Articular chondrocyte of knee joint (primary cell): ENCODE data around the gene DDX46. TPM values are rescaled to one million over a fixed set of nuclear protein-coding genes. Genes with fewer than 3 reads are reported as not detected.

Experiments
- small RNA-seq: library from RNA; depleted of rRNA; stranded (forward); fragments of <200 nt; gene quantifications from one replicate; pipeline ENCODE3, GENCODE V24; 2012
- total RNA-seq: library from RNA; depleted of rRNA; stranded (reverse); fragments of >200 nt; gene quantifications from 2 replicates; pipeline ENCODE4 v1.2.3, GENCODE V29; 2012

DDX46 gene, protein sequence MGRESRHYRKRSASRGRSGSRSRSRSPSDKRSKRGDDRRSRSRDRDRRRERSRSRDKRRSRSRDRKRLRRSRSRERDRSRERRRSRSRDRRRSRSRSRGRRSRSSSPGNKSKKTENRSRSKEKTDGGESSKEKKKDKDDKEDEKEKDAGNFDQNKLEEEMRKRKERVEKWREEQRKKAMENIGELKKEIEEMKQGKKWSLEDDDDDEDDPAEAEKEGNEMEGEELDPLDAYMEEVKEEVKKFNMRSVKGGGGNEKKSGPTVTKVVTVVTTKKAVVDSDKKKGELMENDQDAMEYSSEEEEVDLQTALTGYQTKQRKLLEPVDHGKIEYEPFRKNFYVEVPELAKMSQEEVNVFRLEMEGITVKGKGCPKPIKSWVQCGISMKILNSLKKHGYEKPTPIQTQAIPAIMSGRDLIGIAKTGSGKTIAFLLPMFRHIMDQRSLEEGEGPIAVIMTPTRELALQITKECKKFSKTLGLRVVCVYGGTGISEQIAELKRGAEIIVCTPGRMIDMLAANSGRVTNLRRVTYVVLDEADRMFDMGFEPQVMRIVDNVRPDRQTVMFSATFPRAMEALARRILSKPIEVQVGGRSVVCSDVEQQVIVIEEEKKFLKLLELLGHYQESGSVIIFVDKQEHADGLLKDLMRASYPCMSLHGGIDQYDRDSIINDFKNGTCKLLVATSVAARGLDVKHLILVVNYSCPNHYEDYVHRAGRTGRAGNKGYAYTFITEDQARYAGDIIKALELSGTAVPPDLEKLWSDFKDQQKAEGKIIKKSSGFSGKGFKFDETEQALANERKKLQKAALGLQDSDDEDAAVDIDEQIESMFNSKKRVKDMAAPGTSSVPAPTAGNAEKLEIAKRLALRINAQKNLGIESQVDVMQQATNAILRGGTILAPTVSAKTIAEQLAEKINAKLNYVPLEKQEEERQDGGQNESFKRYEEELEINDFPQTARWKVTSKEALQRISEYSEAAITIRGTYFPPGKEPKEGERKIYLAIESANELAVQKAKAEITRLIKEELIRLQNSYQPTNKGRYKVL
- total RNA-seq = 29.4 and 32.0 TPM in 2 replicates

DNA sequence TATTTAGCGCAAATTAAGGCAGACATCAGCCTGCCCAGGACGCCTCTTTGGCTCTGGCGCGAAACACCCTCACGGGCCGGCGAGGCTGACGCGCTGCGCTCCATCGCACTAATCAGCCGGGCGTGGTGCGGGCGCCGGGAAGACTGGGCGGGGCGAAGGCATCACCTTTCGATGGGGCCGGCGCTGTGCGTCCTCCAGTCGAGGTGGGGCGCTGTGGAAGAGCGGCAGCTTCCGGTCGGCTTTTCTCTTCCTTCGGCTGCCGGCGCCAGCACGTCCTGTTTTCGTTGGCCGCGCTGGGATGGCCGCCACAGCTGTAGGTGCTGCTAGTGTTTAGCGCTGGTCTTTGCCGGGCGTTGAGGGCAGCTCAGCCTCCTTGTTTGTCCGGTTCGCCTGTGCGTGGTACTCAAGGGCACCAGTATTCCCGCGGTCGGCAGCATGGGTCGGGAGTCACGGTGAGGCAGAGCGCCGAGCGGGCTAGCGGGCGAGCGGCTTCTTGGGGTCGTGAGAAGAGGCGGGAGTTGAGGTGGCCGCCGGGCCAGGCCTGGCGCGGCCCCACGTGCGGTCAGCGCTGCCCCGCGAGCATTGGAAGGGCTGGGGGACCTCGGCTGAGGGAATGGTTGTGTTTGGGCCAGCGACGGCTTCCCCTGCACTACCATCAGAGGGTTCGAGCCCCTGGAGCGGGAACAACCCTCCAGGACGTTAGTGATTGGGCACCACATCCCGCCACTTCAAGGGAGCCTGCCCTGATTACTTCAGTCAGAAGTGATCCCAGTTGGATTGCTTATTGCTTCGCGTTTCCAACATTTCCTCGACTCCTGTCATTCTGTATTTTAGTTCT, at the start of gene DDX46:
Gene DDX46 (plus strand): TSS at position 276 of the 838 bp plus-strand sequence. CDS start 160 bp downstream, at position 436.

DNA sequence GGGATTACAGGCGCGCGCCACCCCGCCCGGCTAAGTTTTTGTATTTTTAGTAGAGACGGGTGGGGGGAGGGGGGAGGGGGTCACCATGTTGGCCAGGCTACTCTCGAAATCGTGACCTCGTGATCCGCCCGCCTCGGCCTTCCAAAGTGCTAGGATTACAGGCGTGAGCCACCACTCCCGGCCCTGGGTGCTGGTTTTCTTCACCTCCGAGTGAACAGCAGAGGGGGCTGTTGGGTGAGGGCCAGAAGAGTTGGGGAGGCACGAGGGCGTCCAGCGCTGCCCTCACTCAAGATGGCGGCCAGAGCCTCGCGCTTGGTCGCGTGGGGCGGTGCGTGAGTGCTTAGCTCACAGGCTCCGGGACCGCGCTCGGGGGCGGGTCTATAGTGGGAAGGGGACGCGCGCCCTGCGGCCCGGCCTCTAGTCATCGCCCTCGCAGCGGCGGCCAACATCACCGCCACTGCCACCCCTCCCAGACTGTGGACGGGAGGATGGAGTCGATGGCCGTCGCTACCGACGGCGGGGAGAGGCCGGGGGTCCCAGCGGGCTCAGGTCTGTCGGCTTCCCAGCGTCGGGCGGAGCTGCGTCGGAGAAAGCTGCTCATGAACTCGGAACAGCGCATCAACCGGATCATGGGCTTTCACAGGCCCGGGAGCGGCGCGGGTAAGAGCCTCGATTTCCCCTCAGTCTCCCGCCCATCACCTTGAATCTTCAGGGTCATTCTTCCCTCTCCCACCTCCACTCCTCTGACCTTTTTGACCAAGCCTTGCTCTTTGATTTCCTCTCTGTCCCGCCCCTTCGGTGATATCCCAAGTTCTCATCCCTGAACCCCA, 20.2 kb upstream of the DDX46 start, which contains the start of gene CAMLG:
Gene CAMLG (plus strand): TSS at position 416 of the 830 bp plus-strand sequence. CDS start 73 bp downstream, at position 489.

DNA sequence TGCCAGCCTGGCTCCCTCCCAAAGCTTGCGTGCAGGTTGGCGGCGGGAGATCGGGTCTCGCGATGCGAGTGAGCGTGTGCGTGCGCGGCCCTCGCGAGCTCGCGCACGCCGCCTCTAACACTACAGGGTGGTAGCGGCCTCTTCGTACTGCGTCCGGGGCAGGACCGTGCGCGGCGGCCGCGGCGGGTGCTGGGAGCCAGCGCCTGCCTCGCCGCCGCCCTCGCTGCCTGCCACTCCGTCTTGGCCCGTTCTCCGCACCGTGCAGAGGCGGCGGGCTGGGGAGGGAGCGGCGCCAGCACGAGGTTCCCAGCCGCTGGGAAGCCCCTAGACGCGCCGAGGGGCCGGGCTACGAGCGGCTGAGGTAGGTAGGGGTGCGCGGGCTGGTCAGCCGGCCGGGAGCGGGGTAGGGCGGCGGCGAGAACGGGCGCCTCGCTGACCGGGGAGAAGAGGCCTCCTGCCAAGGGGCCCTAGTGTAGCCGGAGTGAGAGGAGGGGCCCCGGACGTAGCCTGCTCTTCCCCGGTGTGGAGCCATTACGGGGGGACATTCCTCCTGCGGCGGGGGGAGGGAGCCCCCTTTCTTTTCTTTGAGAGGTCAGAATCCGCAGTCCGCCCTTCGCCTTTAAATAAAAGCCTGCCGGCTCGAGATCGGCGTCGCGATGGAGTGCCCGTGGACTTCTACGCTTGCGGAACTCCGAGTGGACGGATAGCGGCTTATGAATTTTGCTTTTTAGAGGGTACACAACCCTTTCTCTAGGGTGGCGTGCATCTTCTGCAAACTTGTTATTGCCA, 87.5 kb downstream of the DDX46 start, which contains the start of gene C5orf24:
Gene C5orf24 (plus strand): TSS at position 117 of the 789 bp plus-strand sequence. CDS start 8,933 bp downstream, outside the sequence.

DNA sequence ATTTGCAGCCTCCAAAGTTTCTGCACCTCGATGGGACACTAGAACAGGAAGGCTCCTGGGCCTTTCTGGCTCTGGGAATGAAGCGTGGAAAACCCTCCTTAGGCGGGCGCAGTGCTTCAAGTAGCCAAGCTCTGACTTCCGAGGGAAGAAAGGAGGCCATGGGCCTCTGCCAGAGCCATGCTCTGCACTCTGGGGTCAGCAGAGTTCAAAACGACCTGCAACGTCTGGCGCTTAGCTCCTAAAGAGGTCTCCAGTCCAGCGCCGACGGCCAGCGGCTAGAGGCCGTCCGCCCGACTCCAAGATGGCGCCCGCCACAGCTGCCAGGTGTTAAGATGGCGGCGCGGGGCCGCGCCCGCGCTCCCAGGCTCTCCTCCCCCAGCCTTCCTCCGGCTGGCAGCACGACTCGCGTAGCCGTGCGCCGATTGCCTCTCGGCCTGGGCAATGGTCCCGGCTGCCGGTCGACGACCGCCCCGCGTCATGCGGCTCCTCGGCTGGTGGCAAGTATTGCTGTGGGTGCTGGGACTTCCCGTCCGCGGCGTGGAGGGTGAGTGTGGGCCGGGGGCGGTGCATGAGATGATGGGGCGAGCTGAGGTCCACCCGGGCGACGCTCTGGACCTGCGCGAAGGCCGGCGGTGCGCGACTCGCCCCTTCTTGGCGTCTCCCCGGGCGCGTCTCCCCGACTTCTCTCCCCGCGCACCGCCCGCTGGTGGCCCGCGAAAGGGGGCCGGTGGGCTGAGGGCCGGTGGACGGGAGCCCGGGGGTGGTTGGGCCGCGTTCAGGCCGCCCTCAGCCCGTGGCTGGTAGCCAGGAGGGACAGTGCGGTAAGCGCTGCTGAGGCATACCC, 115.6 kb downstream of the DDX46 start, which contains the start of gene TXNDC15:
Gene TXNDC15 (plus strand): TSS at position 385 of the 844 bp plus-strand sequence. CDS start 57 bp downstream, at position 442.

Small RNAs within 50 kb of the gene (small RNA-seq; reads per million reads assigned to genes)
- gene RNU6-757P = not detected

Other genes starting within 250 kb of the DDX46 start
- 25.3 and 27.0 TPM in 2 replicates for gene JADE2, start 233.1 kb upstream of the DDX46 start, total RNA-seq
- 87.9 and 103 TPM in 2 replicates for gene SAR1B, start 126.0 kb upstream of the DDX46 start, total RNA-seq
- gene SEC24A, start 110.0 kb upstream of the DDX46 start, total RNA-seq = 38.5 and 42.2 TPM in 2 replicates
- gene CAMLG, start 20.2 kb upstream of the DDX46 start, total RNA-seq = 50.5 and 52.9 TPM in 2 replicates
- 53.9 and 62.1 TPM in 2 replicates for gene C5orf24, start 87.2 kb downstream of the DDX46 start, total RNA-seq
- gene TXNDC15, start 115.6 kb downstream of the DDX46 start, total RNA-seq = 129 and 131 TPM in 2 replicates
- gene PCBD2, start 146.4 kb downstream of the DDX46 start, total RNA-seq = 7.7 and 9.0 TPM in 2 replicates
- 0.13 and 0.32 TPM in 2 replicates for gene CATSPER3, start 209.1 kb downstream of the DDX46 start, total RNA-seq